ENCODE data around the gene VNN1. TPM values are rescaled to one million over a fixed set of nuclear protein-coding genes. Genes with fewer than 3 reads are reported as not detected.

Gene VNN1
- 1 to 10 TPM in 1 of 4 donors, under 1 TPM in 3; 0.38 to 1.1 (median 0.67) TPM for total RNA-seq

- peak within 1 kb of the TSS; percentile 51 for H3K27ac ChIP-seq
- TF ChIP-seq POLR2A (IDR thresholded peaks at IDR 0.05), result no peak
- TF ChIP-seq EP300 (IDR thresholded peaks at IDR 0.05), result no peak
- TF ChIP-seq POLR2AphosphoS5 (IDR thresholded peaks at IDR 0.05), result no peak
- TF ChIP-seq, protein P1, sequence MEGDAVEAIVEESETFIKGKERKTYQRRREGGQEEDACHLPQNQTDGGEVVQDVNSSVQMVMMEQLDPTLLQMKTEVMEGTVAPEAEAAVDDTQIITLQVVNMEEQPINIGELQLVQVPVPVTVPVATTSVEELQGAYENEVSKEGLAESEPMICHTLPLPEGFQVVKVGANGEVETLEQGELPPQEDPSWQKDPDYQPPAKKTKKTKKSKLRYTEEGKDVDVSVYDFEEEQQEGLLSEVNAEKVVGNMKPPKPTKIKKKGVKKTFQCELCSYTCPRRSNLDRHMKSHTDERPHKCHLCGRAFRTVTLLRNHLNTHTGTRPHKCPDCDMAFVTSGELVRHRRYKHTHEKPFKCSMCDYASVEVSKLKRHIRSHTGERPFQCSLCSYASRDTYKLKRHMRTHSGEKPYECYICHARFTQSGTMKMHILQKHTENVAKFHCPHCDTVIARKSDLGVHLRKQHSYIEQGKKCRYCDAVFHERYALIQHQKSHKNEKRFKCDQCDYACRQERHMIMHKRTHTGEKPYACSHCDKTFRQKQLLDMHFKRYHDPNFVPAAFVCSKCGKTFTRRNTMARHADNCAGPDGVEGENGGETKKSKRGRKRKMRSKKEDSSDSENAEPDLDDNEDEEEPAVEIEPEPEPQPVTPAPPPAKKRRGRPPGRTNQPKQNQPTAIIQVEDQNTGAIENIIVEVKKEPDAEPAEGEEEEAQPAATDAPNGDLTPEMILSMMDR (IDR thresholded peaks at IDR 0.05), result no peak
- 77% methylated on average over 8 of the region's 8 CpGs for WGBS
- no peaks in the 10 kb centered on the region for H3K27me3 ChIP-seq
- H3K4me1 ChIP-seq, result no peaks in the 10 kb centered on the region
- DNase-seq (ENCODE audit: low spot score in 2 of 2), result no peak
- H3K9me3 ChIP-seq, result no peaks in the 10 kb centered on the region
- no peak within 1 kb of the TSS for H3K4me3 ChIP-seq
- no peaks in the 10 kb centered on the region for H3K36me3 ChIP-seq
Measured at GRCh38 chr6:132713352-132714134, at the start of gene VNN1. VNN1 (minus strand) TSS chr6:132714055; CDS start chr6:132714035, 20 bp downstream.

DNA sequence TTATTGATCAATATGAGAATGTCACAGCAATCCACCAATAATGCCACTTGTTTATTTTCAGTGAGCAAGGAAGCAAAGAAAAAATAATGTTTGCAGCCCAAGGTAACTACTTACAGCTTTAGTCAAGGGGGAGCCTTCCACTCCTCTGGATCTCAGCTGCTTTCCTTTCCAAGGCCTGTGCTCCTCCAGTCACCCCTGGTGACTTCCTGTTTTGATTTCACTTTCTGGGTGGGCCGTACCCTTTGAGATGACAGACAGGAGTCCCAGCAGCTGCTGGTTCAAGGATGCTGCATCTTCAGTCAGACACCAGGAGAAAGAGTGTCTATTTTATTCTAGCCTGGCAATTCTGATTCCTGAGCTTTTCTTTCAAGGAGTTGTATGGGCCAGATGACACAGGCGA, 49.4 kb upstream of the VNN1 start:
- H3K4me1 ChIP-seq, result no peaks in the 10 kb centered on the region
- H3K27ac ChIP-seq, result no peak overlapping the region
- no peak overlapping the region for H3K4me3 ChIP-seq
- H3K27me3 ChIP-seq, result no peaks in the 10 kb centered on the region
- no peaks in the 10 kb centered on the region for H3K36me3 ChIP-seq
- TF ChIP-seq POLR2AphosphoS5 (IDR thresholded peaks at IDR 0.05) (no peak), POLR2A (IDR thresholded peaks at IDR 0.05) (no peak), EP300 (IDR thresholded peaks at IDR 0.05) (no peak)
- TF ChIP-seq, protein P1 (IDR thresholded peaks at IDR 0.05), result no peak
- no peak for DNase-seq (ENCODE audit: low spot score in 2 of 2)
- H3K9me3 ChIP-seq, result no peaks in the 10 kb centered on the region
- WGBS, result 79% methylated on average over 2 of the region's 2 CpGs

- Histone ChIP-seq H3K4me1 (no peaks in the 10 kb centered on the region), H3K9me3 (no peaks in the 10 kb centered on the region), H3K36me3 (no peaks in the 10 kb centered on the region), H3K27ac (no peak overlapping the region), H3K27me3 (no peaks in the 10 kb centered on the region), H3K4me3 (no peak overlapping the region)
- TF ChIP-seq POLR2A (IDR thresholded peaks at IDR 0.05) (no peak), POLR2AphosphoS5 (IDR thresholded peaks at IDR 0.05) (no peak), EP300 (IDR thresholded peaks at IDR 0.05) (no peak)
- TF ChIP-seq, protein P1 (IDR thresholded peaks at IDR 0.05), result no peak
- DNase-seq (ENCODE audit: low spot score in 2 of 2), result no peak
- WGBS, result 58% methylated on average over 3 of the region's 3 CpGs
Measured at GRCh38 chr6:132760256-132760655, 46.4 kb upstream of the VNN1 start.

GRCh38 chr6:132758689-132759088, 44.8 kb upstream of the VNN1 start:
- TF ChIP-seq EP300 (IDR thresholded peaks at IDR 0.05), result no peak
- no peak for TF ChIP-seq POLR2AphosphoS5 (IDR thresholded peaks at IDR 0.05)
- TF ChIP-seq, protein P1 (IDR thresholded peaks at IDR 0.05), result no peak
- no peak for TF ChIP-seq POLR2A (IDR thresholded peaks at IDR 0.05)
- WGBS, result 85% methylated on average over 2 of the region's 2 CpGs
- no peak for DNase-seq (ENCODE audit: low spot score in 2 of 2)
- Histone ChIP-seq H3K4me1 (no peaks in the 10 kb centered on the region), H3K27ac (no peak overlapping the region), H3K4me3 (no peak overlapping the region), H3K36me3 (no peaks in the 10 kb centered on the region), H3K9me3 (no peaks in the 10 kb centered on the region), H3K27me3 (no peaks in the 10 kb centered on the region)

DNA sequence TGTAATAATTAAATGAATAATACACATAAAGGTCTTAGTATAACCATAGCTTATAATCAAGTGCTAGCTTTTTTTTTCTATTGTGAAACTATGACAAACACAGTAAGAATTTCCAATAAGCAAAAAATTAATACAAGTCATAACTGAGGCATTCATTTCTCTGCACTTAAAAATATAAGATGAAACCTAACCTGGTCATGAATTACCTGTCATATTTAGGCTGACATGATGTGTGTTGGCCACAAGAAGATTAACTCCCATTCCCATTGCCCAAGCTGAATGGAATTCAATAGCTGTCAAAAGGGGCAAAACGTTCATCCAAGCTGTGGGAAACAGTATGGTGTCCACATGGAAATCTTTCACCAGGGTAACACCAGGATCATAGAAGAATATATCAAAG, 38.4 kb upstream of the VNN1 start:
- H3K4me3 ChIP-seq, result no peak overlapping the region
- no peak overlapping the region for H3K27ac ChIP-seq
- no peaks in the 10 kb centered on the region for H3K4me1 ChIP-seq
- DNase-seq (ENCODE audit: low spot score in 2 of 2), result no peak
- TF ChIP-seq EP300 (IDR thresholded peaks at IDR 0.05) (no peak), POLR2A (IDR thresholded peaks at IDR 0.05) (no peak), POLR2AphosphoS5 (IDR thresholded peaks at IDR 0.05) (no peak)
- TF ChIP-seq, protein P1 (IDR thresholded peaks at IDR 0.05), result no peak
- H3K9me3 ChIP-seq, result no peaks in the 10 kb centered on the region
- 43% methylated on average over 1 of the region's 1 CpG for WGBS
- H3K27me3 ChIP-seq, result no peaks in the 10 kb centered on the region
- H3K36me3 ChIP-seq, result no peaks in the 10 kb centered on the region
